Measurements from ENCODE around the gene LRR1. TPM values are rescaled to one million over a fixed set of nuclear protein-coding genes. Genes with fewer than 3 reads are reported as not detected.

The LRR1 gene
- total and polyA plus RNA-seq, 4 donors, result 3.7 to 23.2 (median 4.1) TPM

DNA sequence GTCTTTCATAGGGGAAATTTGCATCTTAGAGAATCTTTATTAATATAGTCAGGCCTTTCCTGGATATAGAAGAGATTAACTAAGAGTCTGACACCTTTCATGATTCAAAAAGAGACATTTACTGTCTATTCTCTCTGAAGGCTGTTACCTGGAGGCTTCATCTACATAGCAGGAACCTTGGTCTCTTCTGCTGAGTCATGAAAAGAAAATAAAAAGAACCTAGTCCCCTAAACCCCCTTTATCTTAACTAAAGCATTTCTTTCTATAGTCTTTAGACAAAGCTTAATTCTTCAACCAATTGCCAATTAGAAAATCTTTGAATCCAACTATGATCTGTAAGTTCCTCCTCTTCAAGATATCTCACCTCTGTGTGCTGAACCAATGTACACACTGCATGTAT lies 45.6 kb upstream of the LRR1 start:
- no peaks in the 10 kb centered on the region for H3K27me3 ChIP-seq (ENCODE audit: control insufficient read depth in 4 of 4, insufficient read depth in 4 of 4, low read length in 3 of 4)
- TF ChIP-seq GABPA (IDR thresholded peaks at IDR 0.05 in 1 of 2, conservative IDR thresholded peaks at IDR 0.05 in 1 of 2), result no peak
- TF ChIP-seq, protein P1, sequence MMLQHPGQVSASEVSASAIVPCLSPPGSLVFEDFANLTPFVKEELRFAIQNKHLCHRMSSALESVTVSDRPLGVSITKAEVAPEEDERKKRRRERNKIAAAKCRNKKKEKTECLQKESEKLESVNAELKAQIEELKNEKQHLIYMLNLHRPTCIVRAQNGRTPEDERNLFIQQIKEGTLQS (IDR thresholded peaks at IDR 0.05), result no peak
- TF ChIP-seq, protein P2, sequence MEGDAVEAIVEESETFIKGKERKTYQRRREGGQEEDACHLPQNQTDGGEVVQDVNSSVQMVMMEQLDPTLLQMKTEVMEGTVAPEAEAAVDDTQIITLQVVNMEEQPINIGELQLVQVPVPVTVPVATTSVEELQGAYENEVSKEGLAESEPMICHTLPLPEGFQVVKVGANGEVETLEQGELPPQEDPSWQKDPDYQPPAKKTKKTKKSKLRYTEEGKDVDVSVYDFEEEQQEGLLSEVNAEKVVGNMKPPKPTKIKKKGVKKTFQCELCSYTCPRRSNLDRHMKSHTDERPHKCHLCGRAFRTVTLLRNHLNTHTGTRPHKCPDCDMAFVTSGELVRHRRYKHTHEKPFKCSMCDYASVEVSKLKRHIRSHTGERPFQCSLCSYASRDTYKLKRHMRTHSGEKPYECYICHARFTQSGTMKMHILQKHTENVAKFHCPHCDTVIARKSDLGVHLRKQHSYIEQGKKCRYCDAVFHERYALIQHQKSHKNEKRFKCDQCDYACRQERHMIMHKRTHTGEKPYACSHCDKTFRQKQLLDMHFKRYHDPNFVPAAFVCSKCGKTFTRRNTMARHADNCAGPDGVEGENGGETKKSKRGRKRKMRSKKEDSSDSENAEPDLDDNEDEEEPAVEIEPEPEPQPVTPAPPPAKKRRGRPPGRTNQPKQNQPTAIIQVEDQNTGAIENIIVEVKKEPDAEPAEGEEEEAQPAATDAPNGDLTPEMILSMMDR (IDR thresholded peaks at IDR 0.05; ENCODE audit: low read depth, low read length, missing input control), result no peak
- TF ChIP-seq FOXA2 (IDR thresholded peaks at IDR 0.05), result no peak
- TF ChIP-seq RXRA (IDR thresholded peaks at IDR 0.05), result no peak
- TF ChIP-seq EGR1 (IDR thresholded peaks at IDR 0.05; ENCODE audit: low read depth in 2 of 2), result no peak
- TF ChIP-seq, protein P3, sequence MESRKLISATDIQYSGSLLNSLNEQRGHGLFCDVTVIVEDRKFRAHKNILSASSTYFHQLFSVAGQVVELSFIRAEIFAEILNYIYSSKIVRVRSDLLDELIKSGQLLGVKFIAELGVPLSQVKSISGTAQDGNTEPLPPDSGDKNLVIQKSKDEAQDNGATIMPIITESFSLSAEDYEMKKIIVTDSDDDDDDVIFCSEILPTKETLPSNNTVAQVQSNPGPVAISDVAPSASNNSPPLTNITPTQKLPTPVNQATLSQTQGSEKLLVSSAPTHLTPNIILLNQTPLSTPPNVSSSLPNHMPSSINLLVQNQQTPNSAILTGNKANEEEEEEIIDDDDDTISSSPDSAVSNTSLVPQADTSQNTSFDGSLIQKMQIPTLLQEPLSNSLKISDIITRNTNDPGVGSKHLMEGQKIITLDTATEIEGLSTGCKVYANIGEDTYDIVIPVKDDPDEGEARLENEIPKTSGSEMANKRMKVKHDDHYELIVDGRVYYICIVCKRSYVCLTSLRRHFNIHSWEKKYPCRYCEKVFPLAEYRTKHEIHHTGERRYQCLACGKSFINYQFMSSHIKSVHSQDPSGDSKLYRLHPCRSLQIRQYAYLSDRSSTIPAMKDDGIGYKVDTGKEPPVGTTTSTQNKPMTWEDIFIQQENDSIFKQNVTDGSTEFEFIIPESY (IDR thresholded peaks at IDR 0.05), result no peak
- TF ChIP-seq HNF4A (conservative IDR thresholded peaks at IDR 0.05), result no peak
- no peak for TF ChIP-seq RAD21 (IDR thresholded peaks at IDR 0.05)
- no peak for TF ChIP-seq SP1 (IDR thresholded peaks at IDR 0.05)
- TF ChIP-seq, protein P4, sequence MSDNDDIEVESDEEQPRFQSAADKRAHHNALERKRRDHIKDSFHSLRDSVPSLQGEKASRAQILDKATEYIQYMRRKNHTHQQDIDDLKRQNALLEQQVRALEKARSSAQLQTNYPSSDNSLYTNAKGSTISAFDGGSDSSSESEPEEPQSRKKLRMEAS (IDR thresholded peaks at IDR 0.05), result no peak
- TF ChIP-seq, protein P5, sequence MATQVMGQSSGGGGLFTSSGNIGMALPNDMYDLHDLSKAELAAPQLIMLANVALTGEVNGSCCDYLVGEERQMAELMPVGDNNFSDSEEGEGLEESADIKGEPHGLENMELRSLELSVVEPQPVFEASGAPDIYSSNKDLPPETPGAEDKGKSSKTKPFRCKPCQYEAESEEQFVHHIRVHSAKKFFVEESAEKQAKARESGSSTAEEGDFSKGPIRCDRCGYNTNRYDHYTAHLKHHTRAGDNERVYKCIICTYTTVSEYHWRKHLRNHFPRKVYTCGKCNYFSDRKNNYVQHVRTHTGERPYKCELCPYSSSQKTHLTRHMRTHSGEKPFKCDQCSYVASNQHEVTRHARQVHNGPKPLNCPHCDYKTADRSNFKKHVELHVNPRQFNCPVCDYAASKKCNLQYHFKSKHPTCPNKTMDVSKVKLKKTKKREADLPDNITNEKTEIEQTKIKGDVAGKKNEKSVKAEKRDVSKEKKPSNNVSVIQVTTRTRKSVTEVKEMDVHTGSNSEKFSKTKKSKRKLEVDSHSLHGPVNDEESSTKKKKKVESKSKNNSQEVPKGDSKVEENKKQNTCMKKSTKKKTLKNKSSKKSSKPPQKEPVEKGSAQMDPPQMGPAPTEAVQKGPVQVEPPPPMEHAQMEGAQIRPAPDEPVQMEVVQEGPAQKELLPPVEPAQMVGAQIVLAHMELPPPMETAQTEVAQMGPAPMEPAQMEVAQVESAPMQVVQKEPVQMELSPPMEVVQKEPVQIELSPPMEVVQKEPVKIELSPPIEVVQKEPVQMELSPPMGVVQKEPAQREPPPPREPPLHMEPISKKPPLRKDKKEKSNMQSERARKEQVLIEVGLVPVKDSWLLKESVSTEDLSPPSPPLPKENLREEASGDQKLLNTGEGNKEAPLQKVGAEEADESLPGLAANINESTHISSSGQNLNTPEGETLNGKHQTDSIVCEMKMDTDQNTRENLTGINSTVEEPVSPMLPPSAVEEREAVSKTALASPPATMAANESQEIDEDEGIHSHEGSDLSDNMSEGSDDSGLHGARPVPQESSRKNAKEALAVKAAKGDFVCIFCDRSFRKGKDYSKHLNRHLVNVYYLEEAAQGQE (IDR thresholded peaks at IDR 0.05), result no peak
- TF ChIP-seq YY1 (IDR thresholded peaks at IDR 0.05), result no peak
- no peak for TF ChIP-seq NR2F2 (IDR thresholded peaks at IDR 0.05)
- no peak for TF ChIP-seq FOXA1 (IDR thresholded peaks at IDR 0.05)
- TF ChIP-seq TAF1 (conservative IDR thresholded peaks at IDR 0.05), result no peak
- no peak for TF ChIP-seq JUND (IDR thresholded peaks at IDR 0.05)
- H3K4me1 ChIP-seq (ENCODE audit: control insufficient read depth in 4 of 4, insufficient read depth in 4 of 4, low read length in 3 of 4), result peaks cover 3 to 21% (median 11%) of the 10 kb centered on the region in 4 donors
- no peaks in the 10 kb centered on the region for H3K36me3 ChIP-seq (ENCODE audit: control insufficient read depth in 4 of 4, insufficient read depth in 3 of 4, low read depth in 1 of 4, low read length in 3 of 4)
- H3K9ac ChIP-seq (ENCODE audit: low read depth in 1 of 2, low read length in 2 of 2), result no peak overlapping the region
- no peak overlapping the region for H3K4me3 ChIP-seq (ENCODE audit: low read depth in 1 of 3, low read length in 3 of 3)
- no peak for DNase-seq (ENCODE audit: low spot score)
- H3K27ac ChIP-seq (ENCODE audit: low read depth in 1 of 2, low read length in 2 of 2), result no peak overlapping the region
- no peaks in the 10 kb centered on the region for H3K9me3 ChIP-seq (ENCODE audit: control insufficient read depth in 4 of 4, low read length in 3 of 4)

DNA sequence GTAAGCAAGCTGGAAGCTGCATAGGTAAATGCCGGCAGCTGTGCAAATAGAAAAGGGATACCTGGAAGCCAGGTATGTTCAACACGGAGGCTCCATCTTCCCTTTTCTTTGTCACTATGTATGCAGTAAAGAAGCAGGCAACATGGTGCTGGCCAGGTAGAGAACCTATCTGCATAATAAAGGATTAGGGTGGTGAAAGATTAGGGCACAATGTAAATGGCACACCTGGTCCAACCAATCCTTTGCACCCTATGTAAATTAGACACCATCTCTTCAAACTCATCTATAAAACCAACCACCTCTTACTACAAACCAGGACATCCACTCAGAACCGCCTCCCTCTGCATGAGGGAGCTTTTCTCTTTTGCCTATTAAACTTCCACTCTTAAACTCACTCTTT lies 44.8 kb upstream of the LRR1 start:
- WGBS, result 65% methylated on average over 3 of the region's 3 CpGs
- TF ChIP-seq JUND (IDR thresholded peaks at IDR 0.05) (no peak), EGR1 (IDR thresholded peaks at IDR 0.05; ENCODE audit: low read depth in 2 of 2) (no peak), RAD21 (IDR thresholded peaks at IDR 0.05) (no peak), GABPA (IDR thresholded peaks at IDR 0.05 in 1 of 2, conservative IDR thresholded peaks at IDR 0.05 in 1 of 2) (no peak), TAF1 (conservative IDR thresholded peaks at IDR 0.05) (no peak), RXRA (IDR thresholded peaks at IDR 0.05) (no peak), NR2F2 (IDR thresholded peaks at IDR 0.05) (no peak), HNF4A (conservative IDR thresholded peaks at IDR 0.05) (no peak), HNF4G (IDR thresholded peaks at IDR 0.05) (no peak)
- TF ChIP-seq, protein P3 (IDR thresholded peaks at IDR 0.05), result no peak
- TF ChIP-seq, protein P2 (IDR thresholded peaks at IDR 0.05; ENCODE audit: low read depth, low read length, missing input control), result no peak

More for the DNA sequence above, 44.8 kb upstream of the LRR1 start:
- no peaks in the 10 kb centered on the region for H3K36me3 ChIP-seq (ENCODE audit: control insufficient read depth in 4 of 4, insufficient read depth in 3 of 4, low read depth in 1 of 4, low read length in 3 of 4)
- no peaks in the 10 kb centered on the region for H3K9me3 ChIP-seq (ENCODE audit: control insufficient read depth in 4 of 4, low read length in 3 of 4)
- no peak for DNase-seq (ENCODE audit: low spot score)
- H3K27ac ChIP-seq (ENCODE audit: low read depth in 1 of 2, low read length in 2 of 2), result no peak overlapping the region
- H3K4me1 ChIP-seq (ENCODE audit: control insufficient read depth in 4 of 4, insufficient read depth in 4 of 4, low read length in 3 of 4), result peaks cover 3 to 21% (median 11%) of the 10 kb centered on the region in 4 donors
- no peak overlapping the region for H3K4me3 ChIP-seq (ENCODE audit: low read depth in 1 of 3, low read length in 3 of 3)
- no peaks in the 10 kb centered on the region for H3K27me3 ChIP-seq (ENCODE audit: control insufficient read depth in 4 of 4, insufficient read depth in 4 of 4, low read length in 3 of 4)
- no peak overlapping the region for H3K9ac ChIP-seq (ENCODE audit: low read depth in 1 of 2, low read length in 2 of 2)
